Esophagus squamous epithelium (tissue), 4 donors: ENCODE data around the gene TCHH.

Experiments
- POLR2A ChIP-seq, 4 donors: fragments of 450-650 bp; IDR thresholded peaks; one replicate each; pipeline ENCODE4 v1.6.1; 2017; ENCODE audit warnings: antibody characterized with exemption in 4 of 4, mild to moderate bottlenecking in 4 of 4, moderate library complexity in 3 of 4
- TF ChIP-seq, protein P1 (sequence below), 6 experiments: fragments of 450-650 bp in 4 of 6; fragments of 200-600 bp in 2 of 6; sonication (generic) in 2 of 6; IDR thresholded peaks; one replicate each; pipeline ENCODE4 v1.5.1; 2016 to 2019; ENCODE audit warnings: antibody characterized with exemption in 6 of 6, mild to moderate bottlenecking in 4 of 6, moderate library complexity in 4 of 6

DNA sequence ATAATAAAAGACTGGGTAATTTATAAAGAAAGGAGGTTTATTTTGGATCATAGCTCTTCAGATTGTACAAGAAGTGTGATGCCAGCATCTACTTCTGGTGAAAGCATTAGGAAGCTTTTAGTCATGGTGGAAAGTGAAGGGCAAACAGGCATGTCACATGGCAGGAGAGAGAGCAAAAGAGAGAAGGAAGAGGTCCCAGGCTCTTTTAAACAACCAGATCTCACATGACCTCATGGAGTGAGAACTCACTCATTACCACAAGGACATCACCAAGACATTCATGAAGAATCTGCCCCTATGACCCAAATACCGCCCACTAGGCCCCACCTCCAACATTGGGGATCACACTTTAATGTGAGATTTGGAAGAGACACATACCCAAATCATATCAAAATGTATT lies 33.7 kb upstream of the TCHH start:
- TF ChIP-seq, protein P1, sequence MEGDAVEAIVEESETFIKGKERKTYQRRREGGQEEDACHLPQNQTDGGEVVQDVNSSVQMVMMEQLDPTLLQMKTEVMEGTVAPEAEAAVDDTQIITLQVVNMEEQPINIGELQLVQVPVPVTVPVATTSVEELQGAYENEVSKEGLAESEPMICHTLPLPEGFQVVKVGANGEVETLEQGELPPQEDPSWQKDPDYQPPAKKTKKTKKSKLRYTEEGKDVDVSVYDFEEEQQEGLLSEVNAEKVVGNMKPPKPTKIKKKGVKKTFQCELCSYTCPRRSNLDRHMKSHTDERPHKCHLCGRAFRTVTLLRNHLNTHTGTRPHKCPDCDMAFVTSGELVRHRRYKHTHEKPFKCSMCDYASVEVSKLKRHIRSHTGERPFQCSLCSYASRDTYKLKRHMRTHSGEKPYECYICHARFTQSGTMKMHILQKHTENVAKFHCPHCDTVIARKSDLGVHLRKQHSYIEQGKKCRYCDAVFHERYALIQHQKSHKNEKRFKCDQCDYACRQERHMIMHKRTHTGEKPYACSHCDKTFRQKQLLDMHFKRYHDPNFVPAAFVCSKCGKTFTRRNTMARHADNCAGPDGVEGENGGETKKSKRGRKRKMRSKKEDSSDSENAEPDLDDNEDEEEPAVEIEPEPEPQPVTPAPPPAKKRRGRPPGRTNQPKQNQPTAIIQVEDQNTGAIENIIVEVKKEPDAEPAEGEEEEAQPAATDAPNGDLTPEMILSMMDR (IDR thresholded peaks at IDR 0.05): no peak
- no peak for TF ChIP-seq POLR2A (IDR thresholded peaks at IDR 0.05)
